Activated T-helper 17 cell treated with anti-CD3 and anti-CD28 coated beads, Interleukin-2, amount 50 U/mL, for 72 hours (primary cell): ENCODE data around the gene TACC2. TPM values are rescaled to one million over a fixed set of nuclear protein-coding genes. Genes with fewer than 3 reads are reported as not detected.
"Not testable (repeated sequence)": the region's sequence is repeated elsewhere in the genome, so short reads cannot be mapped to it uniquely, and the experiment has no call there.

ENCODE experiments used
- ATAC-seq: fragments of 150-1000 bp; cut with Tn5 transposase; replicated peaks from 2 replicates; pipeline ENCODE4 v1.10.0; 2021; ENCODE audit warnings: mild to moderate bottlenecking, moderate library complexity
- H3K27ac Mint-ChIP-seq: one replicate; pipeline ENCODE4 v1.8.0; 2022; ENCODE audit warnings: mixed read lengths
- H3K27me3 Mint-ChIP-seq: one replicate; pipeline ENCODE4 v1.8.0; 2022; ENCODE audit warnings: mixed read lengths
- H3K36me3 Mint-ChIP-seq: one replicate; pipeline ENCODE4 v1.8.0; 2022; ENCODE audit warnings: low read depth, mild to moderate bottlenecking, mixed read lengths
- H3K4me1 Mint-ChIP-seq: one replicate; pipeline ENCODE4 v1.8.0; 2022; ENCODE audit warnings: mixed read lengths
- H3K4me3 Mint-ChIP-seq: one replicate; pipeline ENCODE4 v1.8.0; 2022; ENCODE audit warnings: mild to moderate bottlenecking, mixed read lengths
- H3K9me3 Mint-ChIP-seq: one replicate; pipeline ENCODE4 v1.8.0; 2022; ENCODE audit warnings: mixed read lengths
- total RNA-seq, 2 donors: library from RNA; stranded (reverse); gene quantifications; one replicate each; pipeline ENCODE4 v1.2.3, GENCODE V29; 2022

Gene TACC2
- total RNA-seq, 2 donors from 2014 or later: not detected

DNA sequence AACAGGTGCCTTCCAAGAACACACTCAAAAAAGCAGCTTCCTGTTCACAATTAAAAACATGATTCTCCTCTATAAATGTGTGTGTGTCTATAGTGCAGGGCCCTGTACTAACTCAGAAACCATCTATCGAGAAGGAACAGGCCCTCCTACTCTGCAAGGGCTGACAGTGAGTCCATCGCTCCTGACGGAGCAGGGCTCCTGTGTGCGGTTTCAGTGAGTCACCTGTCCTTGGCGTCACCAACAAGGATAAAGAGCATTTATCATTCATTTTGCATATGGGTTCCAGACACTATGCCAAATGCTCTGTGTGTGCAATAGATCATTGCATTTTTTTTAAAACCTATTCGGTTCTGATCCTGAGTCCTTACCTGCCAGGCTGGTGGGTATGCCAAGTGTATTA is 63.7 kb downstream of the TACC2 start:
- Mint-ChIP-seq H3K4me3 (no peak overlapping the region), H3K27me3 (peaks cover 4% of the 10 kb centered on the region), H3K27ac (no peak overlapping the region), H3K9me3 (no peaks in the 10 kb centered on the region), H3K4me1 (no peaks in the 10 kb centered on the region), H3K36me3 (no peaks in the 10 kb centered on the region)
- ATAC-seq: no peak

DNA sequence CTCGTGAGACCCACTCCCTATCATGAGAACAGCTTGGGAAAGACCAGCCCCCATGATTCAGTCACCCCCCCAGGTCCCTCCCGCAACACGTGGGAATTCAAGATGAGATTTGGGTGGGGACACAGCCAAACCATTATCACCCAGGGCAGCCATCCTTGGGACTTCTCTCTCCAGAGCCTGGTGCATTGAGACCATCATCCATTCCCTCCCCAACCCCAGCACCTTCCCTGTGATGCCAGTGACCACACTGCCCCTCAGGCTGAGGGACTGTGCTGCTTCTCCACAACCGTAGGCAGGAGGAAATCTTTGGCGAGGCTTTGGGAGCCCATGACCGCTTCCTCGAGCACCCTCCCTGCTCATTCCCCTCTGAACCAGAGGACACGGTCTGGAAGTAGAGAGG is 64.4 kb downstream of the TACC2 start:
- H3K9me3 Mint-ChIP-seq: no peaks in the 10 kb centered on the region
- peaks cover 4% of the 10 kb centered on the region for H3K27me3 Mint-ChIP-seq
- ATAC-seq: no peak
- no peaks in the 10 kb centered on the region for H3K36me3 Mint-ChIP-seq
- H3K4me1 Mint-ChIP-seq: no peaks in the 10 kb centered on the region
- no peak overlapping the region for H3K4me3 Mint-ChIP-seq
- H3K27ac Mint-ChIP-seq: no peak overlapping the region

DNA sequence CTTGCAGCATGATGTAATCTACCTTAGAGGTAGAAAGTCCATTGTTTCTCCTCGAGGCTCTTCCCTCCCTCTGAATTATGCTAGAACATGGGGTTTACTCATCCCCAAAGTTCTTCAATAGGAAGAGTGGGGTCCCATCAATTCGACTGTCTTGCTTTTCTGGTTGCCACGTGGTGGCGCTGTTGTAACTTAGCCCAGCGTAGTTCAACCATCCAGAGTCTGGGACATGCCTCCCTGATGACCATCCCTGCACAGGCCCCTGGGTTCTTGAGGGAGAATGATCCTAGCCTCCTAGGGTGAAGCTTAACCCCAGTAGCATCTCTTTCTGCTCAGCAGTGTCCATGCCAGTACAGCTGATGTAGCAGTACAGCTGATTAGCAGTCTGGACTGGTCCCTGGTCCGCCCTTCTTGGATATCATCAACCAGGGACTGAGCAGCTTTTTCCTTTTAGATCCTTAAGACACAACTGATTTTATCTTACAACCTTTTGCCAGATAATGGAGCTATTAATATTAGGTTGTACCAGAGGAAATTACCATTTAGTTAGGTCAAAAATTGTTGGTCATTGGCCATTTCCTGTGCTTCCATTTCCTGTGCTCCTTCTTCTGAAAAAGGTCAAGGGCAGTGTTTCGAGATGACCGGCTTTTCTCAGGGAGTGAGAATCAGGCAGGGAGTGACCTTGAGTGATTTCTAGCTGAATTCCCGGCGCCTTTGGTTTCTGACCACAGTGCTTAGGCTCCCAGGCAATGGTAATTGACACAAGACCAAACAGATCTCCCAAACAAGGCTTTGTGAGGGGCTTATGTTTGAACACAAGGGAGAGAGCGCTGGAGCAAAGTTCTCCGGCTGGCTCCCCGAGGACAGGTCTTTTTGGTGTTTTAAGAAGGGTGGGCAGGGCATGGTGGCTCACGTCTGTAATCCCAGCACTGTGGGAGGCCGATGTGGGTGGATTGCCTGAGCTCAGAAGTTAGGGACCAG is 65.4 kb downstream of the TACC2 start:
- Mint-ChIP-seq H3K9me3 (no peaks in the 10 kb centered on the region), H3K36me3 (no peaks in the 10 kb centered on the region), H3K4me3 (no peak overlapping the region), H3K27me3 (peaks cover 4% of the 10 kb centered on the region), H3K27ac (no peak overlapping the region), H3K4me1 (no peaks in the 10 kb centered on the region)
- no peak for ATAC-seq

DNA sequence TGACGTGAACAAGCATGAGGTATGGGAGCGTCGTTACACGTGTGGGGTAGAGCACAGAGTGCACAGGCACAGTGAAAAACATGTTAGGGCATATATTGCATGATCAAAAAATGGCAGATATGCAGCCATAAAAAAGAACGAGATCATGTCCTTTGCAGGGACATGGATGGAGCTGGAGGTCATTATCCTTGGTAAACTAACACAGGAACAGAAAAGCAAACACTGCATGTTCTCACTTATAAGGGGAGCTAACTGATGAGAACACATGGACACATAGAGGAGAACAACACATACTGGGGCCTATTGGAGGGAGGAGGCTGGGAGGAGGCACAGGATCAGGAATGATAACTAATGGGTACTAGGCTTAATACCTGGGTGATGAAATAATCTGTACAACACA is 66.3 kb downstream of the TACC2 start:
- Mint-ChIP-seq H3K4me3 (no peak overlapping the region), H3K27ac (no peak overlapping the region)
- ATAC-seq: no peak

DNA sequence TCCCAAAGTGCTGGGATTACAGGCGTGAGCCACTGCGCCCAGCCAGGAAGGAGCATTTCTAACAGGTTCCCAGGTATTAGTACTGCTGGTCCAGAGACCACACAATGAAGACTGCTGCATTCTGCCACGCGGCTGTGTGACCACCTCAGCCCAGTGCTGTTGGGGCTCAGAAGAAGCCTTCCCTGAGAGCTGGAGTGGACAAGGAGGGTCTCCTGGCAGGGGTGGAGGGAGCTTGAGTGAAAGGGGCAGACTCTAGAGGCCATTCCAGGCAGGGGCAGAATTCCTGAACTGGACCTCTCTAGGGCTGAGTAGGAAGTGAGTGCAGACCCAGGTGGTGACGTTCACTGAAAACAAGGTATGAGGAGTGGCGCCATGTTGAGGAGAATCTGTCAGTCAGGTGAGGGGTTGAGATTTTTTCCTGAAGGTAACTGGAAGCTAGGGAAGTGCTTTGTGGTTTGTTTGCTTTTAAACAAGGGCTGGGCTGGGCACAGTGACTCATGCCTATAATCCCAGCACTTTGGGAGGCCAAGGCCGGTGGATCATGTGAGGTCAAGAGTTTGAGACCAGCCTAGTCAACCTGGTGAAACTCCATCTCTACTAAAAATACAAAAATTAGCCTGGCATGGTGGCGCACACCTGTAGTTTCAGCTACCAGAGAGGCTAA is 67.6 kb downstream of the TACC2 start:
- Mint-ChIP-seq H3K4me3 (no peak overlapping the region), H3K4me1 (no peaks in the 10 kb centered on the region), H3K27me3 (peaks cover 4% of the 10 kb centered on the region), H3K27ac (no peak overlapping the region), H3K36me3 (no peaks in the 10 kb centered on the region), H3K9me3 (no peaks in the 10 kb centered on the region)
- ATAC-seq: no peak

More for the DNA sequence above, 66.3 kb downstream of the TACC2 start:
- no peaks in the 10 kb centered on the region for H3K9me3 Mint-ChIP-seq
- peaks cover 4% of the 10 kb centered on the region for H3K27me3 Mint-ChIP-seq
- H3K4me1 Mint-ChIP-seq: no peaks in the 10 kb centered on the region
- H3K36me3 Mint-ChIP-seq: no peaks in the 10 kb centered on the region

DNA sequence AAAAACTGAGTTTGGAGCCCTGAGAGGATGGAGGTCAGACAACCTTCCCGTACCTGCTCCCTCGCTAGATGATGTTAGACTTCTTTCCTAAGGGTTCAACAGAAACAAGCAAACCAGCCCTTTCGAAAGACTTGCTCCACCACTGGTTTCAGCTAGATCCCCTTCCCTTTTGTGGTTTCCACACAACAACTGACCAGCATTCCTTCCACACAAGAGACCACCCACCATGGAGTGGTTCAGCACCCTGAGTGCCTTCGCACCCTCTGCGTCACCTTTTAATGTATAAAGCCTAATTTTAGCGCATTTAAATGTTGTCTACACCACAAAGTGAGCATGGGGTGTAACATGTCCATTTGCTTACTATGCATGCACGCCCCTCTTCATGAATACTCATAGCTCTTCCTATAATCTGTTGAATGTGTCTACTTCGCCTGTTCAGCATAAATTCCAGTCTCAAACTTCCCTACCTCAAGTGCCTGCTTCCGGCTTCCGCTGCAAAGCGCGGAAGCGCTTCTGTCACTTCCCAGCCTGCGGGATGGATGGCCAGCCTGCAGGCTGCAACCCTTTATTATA is 69.0 kb downstream of the TACC2 start:
- Mint-ChIP-seq H3K9me3 (no peaks in the 10 kb centered on the region), H3K27me3 (peaks cover 4% of the 10 kb centered on the region), H3K36me3 (no peaks in the 10 kb centered on the region), H3K27ac (no peak overlapping the region), H3K4me3 (no peak overlapping the region), H3K4me1 (no peaks in the 10 kb centered on the region)
- ATAC-seq: no peak

DNA sequence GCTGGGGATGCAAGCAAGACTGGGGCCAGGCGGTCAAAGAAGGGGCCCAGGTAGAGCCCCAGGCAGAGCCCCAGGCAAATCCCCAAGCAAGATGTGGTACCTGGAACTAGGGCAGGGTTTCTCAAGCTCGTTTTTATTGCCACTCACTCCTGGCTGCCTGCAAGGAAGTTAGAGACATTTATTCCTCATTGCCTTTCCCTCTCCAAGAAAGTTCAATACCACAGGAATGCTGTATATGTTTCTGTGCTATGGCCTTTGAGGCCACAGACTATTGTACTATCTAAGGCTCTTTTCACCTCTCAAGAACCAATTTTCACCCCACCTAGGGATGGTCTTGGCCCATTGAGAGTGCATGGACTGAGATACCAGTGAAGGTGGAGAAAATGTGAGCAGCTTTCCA is 71.3 kb downstream of the TACC2 start:
- Mint-ChIP-seq H3K27me3 (peaks cover 3% of the 10 kb centered on the region), H3K36me3 (no peaks in the 10 kb centered on the region), H3K9me3 (no peaks in the 10 kb centered on the region), H3K27ac (no peak overlapping the region), H3K4me3 (no peak overlapping the region), H3K4me1 (no peaks in the 10 kb centered on the region)
- ATAC-seq: no peak

DNA sequence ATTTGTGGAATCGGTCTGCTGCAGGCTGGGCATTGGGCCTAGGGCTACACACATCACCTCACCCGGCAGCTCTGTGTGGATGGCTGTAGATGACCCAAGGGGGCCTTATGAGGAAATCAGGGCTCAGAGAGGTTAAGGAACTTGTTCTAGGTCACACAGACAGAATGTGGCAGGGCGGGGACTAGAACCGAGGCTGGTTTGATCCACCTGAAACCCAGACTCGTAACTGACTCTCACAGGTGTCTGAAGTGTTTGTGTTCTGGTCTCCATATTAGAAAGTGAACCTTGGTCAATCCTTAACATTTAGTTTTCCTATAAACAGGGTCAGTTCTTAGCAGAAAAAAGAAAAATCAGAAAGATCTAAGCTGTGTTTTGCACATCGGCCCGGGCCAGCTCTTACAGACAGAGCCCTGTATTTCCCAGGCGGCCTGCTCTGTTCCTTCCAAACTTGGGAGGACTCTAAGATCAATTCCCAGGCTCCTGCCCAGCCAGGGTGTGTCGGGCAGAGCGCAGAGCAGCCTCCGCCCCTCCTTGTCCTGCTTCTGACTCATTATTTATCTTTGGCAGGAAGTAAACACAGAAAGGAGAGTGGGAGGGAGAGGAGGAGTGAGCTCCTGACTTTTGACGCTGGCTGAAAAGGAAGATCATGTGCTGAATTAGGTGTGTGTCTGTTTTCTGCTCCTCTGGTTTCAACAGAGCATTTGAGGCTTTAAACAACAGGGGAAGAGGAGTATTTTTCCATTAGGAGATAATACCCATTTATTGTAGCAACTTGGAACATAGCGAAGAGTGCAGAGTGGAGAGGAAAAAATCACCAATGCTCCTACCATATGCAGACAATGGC is 74.1 kb downstream of the TACC2 start:
- Mint-ChIP-seq H3K36me3 (no peaks in the 10 kb centered on the region), H3K27me3 (peaks cover 7% of the 10 kb centered on the region), H3K4me1 (no peaks in the 10 kb centered on the region), H3K4me3 (no peak overlapping the region), H3K9me3 (no peaks in the 10 kb centered on the region), H3K27ac (no peak overlapping the region)
- ATAC-seq: no peak

DNA sequence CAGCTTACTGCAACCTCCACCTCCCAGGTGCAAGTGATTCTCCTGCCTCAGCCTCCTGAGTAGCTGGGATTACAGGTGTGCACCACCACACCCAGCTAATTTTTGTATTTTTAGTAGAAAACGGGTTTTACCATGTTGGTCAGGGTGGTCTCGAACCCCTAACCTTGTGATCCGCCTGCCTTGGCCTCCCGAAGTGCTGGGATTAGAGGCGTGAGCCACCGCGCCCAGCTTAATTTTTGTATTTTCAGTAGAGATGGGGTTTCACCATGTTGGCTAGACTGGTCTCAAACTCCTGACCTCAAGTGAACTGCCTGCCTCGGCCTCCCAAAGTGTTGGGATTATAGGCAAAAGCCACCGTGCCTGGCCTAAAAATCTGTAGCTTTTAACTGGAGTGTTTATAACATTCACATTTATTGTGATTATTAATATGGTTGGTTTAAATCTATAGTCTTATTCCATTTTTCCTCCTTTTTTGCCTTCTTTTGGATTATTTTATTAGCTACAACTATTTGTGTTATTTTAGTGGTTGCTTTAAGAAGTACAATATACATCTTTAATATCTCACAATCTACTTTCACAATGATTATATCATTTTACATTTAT is 77.5 kb downstream of the TACC2 start:
- H3K27me3 Mint-ChIP-seq, H3K36me3 Mint-ChIP-seq, H3K4me3 Mint-ChIP-seq, H3K4me1 Mint-ChIP-seq, H3K9me3 Mint-ChIP-seq, ATAC-seq, H3K27ac Mint-ChIP-seq: not testable (repeated sequence)

DNA sequence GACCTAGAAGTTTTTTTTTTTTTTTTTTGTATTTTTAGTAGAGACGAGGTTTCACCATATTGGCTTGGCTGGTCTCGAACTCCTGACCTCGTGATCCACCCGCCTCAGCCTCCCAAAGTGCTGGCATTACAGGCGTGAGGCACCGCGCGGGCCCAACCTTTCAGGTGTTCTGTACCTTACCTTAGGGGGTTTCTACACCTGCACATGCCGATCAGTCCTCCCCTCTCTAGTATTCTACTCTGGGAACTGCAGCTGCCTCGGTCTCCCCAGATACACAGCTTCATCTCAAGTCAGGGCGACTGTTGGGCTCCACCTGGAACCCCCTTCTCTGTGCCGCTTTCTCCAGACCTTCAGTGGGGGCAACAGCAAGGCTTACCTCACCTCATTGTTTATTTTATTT is 79.9 kb downstream of the TACC2 start:
- H3K27me3 Mint-ChIP-seq: peaks cover 14% of the 10 kb centered on the region
- H3K4me1 Mint-ChIP-seq: no peaks in the 10 kb centered on the region
- H3K36me3 Mint-ChIP-seq: no peaks in the 10 kb centered on the region
- H3K27ac Mint-ChIP-seq: no peak overlapping the region
- no peaks in the 10 kb centered on the region for H3K9me3 Mint-ChIP-seq
- H3K4me3 Mint-ChIP-seq: no peak overlapping the region
- no peak for ATAC-seq

DNA sequence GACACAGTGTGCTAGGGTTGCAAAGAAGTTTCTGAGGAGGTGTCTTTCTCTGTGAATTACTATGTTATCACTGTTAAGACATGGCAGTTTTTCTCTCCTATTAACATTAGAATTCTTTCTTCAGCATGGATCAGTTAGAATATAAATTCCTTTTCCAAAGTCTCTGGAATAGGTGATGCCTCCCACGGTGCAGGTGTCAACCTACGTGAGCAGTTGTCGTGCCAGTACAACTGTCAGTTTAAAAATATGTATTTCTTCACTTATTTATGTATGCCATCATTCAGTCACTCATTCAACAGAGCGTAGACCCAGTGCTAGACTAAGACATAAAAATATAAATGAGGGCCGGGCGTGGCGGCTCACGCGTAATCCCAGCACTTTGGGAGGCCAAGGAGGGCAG is 83.5 kb downstream of the TACC2 start:
- Mint-ChIP-seq H3K4me3 (no peak overlapping the region), H3K9me3 (no peaks in the 10 kb centered on the region), H3K36me3 (no peaks in the 10 kb centered on the region), H3K27ac (no peak overlapping the region), H3K4me1 (no peaks in the 10 kb centered on the region), H3K27me3 (peaks cover 7% of the 10 kb centered on the region)
- no peak for ATAC-seq

DNA sequence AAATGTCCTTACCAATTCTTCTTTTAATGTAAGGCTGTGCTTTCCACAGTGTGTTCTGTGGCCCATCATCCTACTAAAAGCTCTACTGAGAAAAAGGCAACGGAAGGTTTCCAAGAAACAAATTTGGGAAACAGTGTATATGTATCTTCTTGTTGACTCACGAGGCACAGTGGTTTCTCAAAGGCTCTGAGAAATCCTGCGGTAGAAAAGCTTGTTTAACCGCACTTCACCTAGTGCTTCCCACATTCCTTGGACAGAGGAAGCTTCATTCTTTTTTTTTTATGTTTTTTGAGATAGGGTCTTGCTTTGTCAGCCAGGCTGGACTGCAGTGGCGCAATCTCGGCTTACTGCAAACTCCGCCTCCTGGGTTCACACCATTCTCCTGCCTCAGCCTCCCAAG is 84.5 kb downstream of the TACC2 start:
- Mint-ChIP-seq H3K27ac (no peak overlapping the region), H3K4me1 (no peaks in the 10 kb centered on the region), H3K4me3 (no peak overlapping the region), H3K36me3 (no peaks in the 10 kb centered on the region), H3K27me3 (peaks cover 7% of the 10 kb centered on the region), H3K9me3 (no peaks in the 10 kb centered on the region)
- no peak for ATAC-seq

DNA sequence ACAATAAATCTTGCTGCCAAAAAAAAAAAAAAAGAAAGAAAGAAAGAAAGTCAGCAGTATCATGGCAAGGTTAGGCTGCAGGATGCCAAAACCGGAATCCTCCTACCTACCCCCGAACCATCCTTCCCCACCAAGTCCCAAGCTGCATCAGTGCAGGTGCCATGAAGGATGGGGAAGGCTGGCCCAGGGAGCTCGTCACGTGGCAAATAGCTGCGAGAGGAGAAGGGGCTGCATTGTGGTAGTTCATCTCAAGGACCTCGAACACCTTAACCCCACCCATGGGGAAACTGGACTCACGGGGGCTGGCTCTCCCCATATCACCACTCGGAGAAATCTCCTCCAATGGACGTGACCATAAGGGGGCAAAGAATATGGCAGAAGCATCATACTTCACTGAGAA is 86.2 kb downstream of the TACC2 start:
- no peaks in the 10 kb centered on the region for H3K36me3 Mint-ChIP-seq
- peaks cover 4% of the 10 kb centered on the region for H3K27me3 Mint-ChIP-seq
- no peak for ATAC-seq
- H3K9me3 Mint-ChIP-seq: no peaks in the 10 kb centered on the region
- no peak overlapping the region for H3K4me3 Mint-ChIP-seq
- H3K27ac Mint-ChIP-seq: no peak overlapping the region
- no peaks in the 10 kb centered on the region for H3K4me1 Mint-ChIP-seq

DNA sequence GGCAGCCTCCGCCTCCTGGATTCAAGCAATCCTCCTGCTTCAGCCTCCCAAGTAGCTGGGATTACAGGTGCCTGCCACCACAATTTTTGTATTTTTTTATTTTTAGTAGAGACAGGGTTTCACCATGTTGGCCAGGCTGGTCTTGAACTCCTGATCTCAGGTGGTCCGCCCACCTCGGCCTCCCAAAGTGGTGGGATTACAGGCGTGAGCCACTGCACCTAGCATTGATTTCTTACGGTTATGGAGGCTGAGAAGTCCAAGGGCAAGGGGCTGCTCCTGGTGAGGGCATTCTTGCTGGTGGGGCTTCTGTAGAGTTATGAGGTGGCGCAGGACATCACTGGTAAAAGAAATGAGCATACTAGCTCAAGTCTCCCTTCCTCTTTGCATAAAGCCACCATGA is 86.9 kb downstream of the TACC2 start:
- not testable (repeated sequence) for H3K9me3 Mint-ChIP-seq, H3K27ac Mint-ChIP-seq, H3K27me3 Mint-ChIP-seq, ATAC-seq, H3K36me3 Mint-ChIP-seq, H3K4me3 Mint-ChIP-seq, H3K4me1 Mint-ChIP-seq
